ENCODE results near the gene IGF2BP1.

DNA sequence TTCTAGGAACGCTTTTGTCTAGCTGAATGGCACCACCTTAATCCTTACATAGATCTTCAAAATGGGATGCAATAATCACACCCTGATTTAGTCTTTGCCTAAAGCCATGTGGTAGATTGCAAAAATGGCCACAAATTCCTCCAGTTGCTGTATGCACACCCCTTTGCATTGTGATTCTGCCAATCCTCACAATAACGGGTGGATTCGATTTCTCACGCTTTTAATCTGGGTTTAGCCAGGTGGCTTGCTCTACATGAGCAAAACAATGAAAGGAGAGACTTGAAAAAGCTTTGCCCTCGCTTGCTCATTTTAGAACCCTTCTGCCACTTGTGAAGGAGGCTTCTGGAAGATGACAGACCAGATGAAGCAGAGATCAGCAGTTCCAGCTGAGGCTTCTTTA, 85.0 kb downstream of the IGF2BP1 start:
- no peak for TF ChIP-seq POLR2A (IDR thresholded peaks at IDR 0.05; ENCODE audit: extremely low read depth, insufficient read length)
- TF ChIP-seq, protein P1, sequence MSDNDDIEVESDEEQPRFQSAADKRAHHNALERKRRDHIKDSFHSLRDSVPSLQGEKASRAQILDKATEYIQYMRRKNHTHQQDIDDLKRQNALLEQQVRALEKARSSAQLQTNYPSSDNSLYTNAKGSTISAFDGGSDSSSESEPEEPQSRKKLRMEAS (IDR thresholded peaks at IDR 0.05; ENCODE audit: low read depth, low read length), result no peak
- TF ChIP-seq, protein P2, sequence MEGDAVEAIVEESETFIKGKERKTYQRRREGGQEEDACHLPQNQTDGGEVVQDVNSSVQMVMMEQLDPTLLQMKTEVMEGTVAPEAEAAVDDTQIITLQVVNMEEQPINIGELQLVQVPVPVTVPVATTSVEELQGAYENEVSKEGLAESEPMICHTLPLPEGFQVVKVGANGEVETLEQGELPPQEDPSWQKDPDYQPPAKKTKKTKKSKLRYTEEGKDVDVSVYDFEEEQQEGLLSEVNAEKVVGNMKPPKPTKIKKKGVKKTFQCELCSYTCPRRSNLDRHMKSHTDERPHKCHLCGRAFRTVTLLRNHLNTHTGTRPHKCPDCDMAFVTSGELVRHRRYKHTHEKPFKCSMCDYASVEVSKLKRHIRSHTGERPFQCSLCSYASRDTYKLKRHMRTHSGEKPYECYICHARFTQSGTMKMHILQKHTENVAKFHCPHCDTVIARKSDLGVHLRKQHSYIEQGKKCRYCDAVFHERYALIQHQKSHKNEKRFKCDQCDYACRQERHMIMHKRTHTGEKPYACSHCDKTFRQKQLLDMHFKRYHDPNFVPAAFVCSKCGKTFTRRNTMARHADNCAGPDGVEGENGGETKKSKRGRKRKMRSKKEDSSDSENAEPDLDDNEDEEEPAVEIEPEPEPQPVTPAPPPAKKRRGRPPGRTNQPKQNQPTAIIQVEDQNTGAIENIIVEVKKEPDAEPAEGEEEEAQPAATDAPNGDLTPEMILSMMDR (IDR thresholded peaks at IDR 0.05; ENCODE audit: low read depth, low read length), result no peak

Data from NB4 (cell line).